ENCODE measurements around the gene LIPC.

Gene LIPC

GRCh38 chr15:58529041-58529440 lies 97.2 kb downstream of the LIPC start:
- Histone ChIP-seq H3K9me2 (replicated peaks; ENCODE audit: insufficient read depth, low read length) (no peaks in the 10 kb centered on the region), H3K27me3 (ENCODE audit: low read length) (0 out of 2 replicates have a peak, but pooled peaks cover 2% of the 10 kb centered on the region), H3K4me2 (ENCODE audit: low read depth, low read length, poor library complexity, severe bottlenecking) (no peak overlapping the region), H3K36me3 (ENCODE audit: low read length) (no peaks in the 10 kb centered on the region), H2AFZ (ENCODE audit: low read depth, low read length, severe bottlenecking) (no peak overlapping the region), H3K79me2 (ENCODE audit: insufficient read depth, low read length) (no peaks in the 10 kb centered on the region), H3K9me3 (ENCODE audit: insufficient read depth, low read length) (no peaks in the 10 kb centered on the region), H4K20me1 (ENCODE audit: low read depth, low read length) (no peaks in the 10 kb centered on the region), H3K9ac (ENCODE audit: low read length) (no peak overlapping the region), H3F3A (ENCODE audit: insufficient read depth) (no peaks in the 10 kb centered on the region), H3K4me3 (ENCODE audit: insufficient read depth, low read length, poor library complexity, severe bottlenecking) (no peak overlapping the region), H3K27ac (ENCODE audit: low read depth, low read length) (no peak overlapping the region)
- TF ChIP-seq EZH2phosphoT487 (conservative IDR thresholded peaks at IDR 0.05; ENCODE audit: low read length) (no peak), CTCF (IDR thresholded peaks at IDR 0.05; ENCODE audit: insufficient read depth, low read length, poor library complexity, severe bottlenecking) (no peak)

GRCh38 chr15:58530056-58530590 lies 98.3 kb downstream of the LIPC start:
- Histone ChIP-seq H3K9me3 (ENCODE audit: insufficient read depth, low read length) (no peaks in the 10 kb centered on the region), H3K9me2 (replicated peaks; ENCODE audit: insufficient read depth, low read length) (no peaks in the 10 kb centered on the region), H2AFZ (ENCODE audit: low read depth, low read length, severe bottlenecking) (no peak overlapping the region), H3K79me2 (ENCODE audit: insufficient read depth, low read length) (no peaks in the 10 kb centered on the region), H3K27me3 (ENCODE audit: low read length) (no peaks in the 10 kb centered on the region), H3K4me3 (ENCODE audit: insufficient read depth, low read length, poor library complexity, severe bottlenecking) (no peak overlapping the region), H3K36me3 (ENCODE audit: low read length) (no peaks in the 10 kb centered on the region), H3K9ac (ENCODE audit: low read length) (no peak overlapping the region), H3K4me2 (ENCODE audit: low read depth, low read length, poor library complexity, severe bottlenecking) (no peak overlapping the region), H4K20me1 (ENCODE audit: low read depth, low read length) (no peaks in the 10 kb centered on the region), H3K27ac (ENCODE audit: low read depth, low read length) (no peak overlapping the region), H3F3A (ENCODE audit: insufficient read depth) (no peaks in the 10 kb centered on the region)
- TF ChIP-seq EZH2phosphoT487 (conservative IDR thresholded peaks at IDR 0.05; ENCODE audit: low read length) (no peak), CTCF (IDR thresholded peaks at IDR 0.05; ENCODE audit: insufficient read depth, low read length, poor library complexity, severe bottlenecking) (no peak)

- no peaks in the 10 kb centered on the region for H3K27me3 ChIP-seq (ENCODE audit: low read length)
- H3K9ac ChIP-seq (ENCODE audit: low read length): no peak overlapping the region
- no peak overlapping the region for H3K4me3 ChIP-seq (ENCODE audit: insufficient read depth, low read length, poor library complexity, severe bottlenecking)
- no peaks in the 10 kb centered on the region for H4K20me1 ChIP-seq (ENCODE audit: low read depth, low read length)
- no peaks in the 10 kb centered on the region for H3F3A ChIP-seq (ENCODE audit: insufficient read depth)
- H3K36me3 ChIP-seq (ENCODE audit: low read length): no peaks in the 10 kb centered on the region
- no peak overlapping the region for H3K4me2 ChIP-seq (ENCODE audit: low read depth, low read length, poor library complexity, severe bottlenecking)
- no peaks in the 10 kb centered on the region for H3K9me3 ChIP-seq (ENCODE audit: insufficient read depth, low read length)
- no peaks in the 10 kb centered on the region for H3K79me2 ChIP-seq (ENCODE audit: insufficient read depth, low read length)
- no peak for TF ChIP-seq CTCF (IDR thresholded peaks at IDR 0.05; ENCODE audit: insufficient read depth, low read length, poor library complexity, severe bottlenecking)
- no peak for TF ChIP-seq EZH2phosphoT487 (conservative IDR thresholded peaks at IDR 0.05; ENCODE audit: low read length)
- H2AFZ ChIP-seq (ENCODE audit: low read depth, low read length, severe bottlenecking): no peak overlapping the region
- no peak overlapping the region for H3K27ac ChIP-seq (ENCODE audit: low read depth, low read length)
- H3K9me2 ChIP-seq (replicated peaks; ENCODE audit: insufficient read depth, low read length): no peaks in the 10 kb centered on the region
These were observed 100.3 kb downstream of the LIPC start for GRCh38 chr15:58532126-58532525.
